NCI-H510A treated with DMSO at 0.1 percent for 48 hours (cell line): ENCODE results near the gene CBFB.

ENCODE experiments used
- DNase-seq: peaks from one replicate; lab custom pipeline; 2025; lab: John Stamatoyannopoulos, UW

The CBFB gene

GRCh38 chr16:67016681-67017420 lies 12.1 kb upstream of the CBFB start:
- DNase-seq: no peak

GRCh38 chr16:67017421-67017750 lies 11.6 kb upstream of the CBFB start:
- DNase-seq: no peak

- DNase-seq: peak; percentile 68
These were observed 11.0 kb upstream of the CBFB start for GRCh38 chr16:67017810-67018488.

GRCh38 chr16:67019171-67019570 lies 9.8 kb upstream of the CBFB start:
- DNase-seq: no peak

- DNase-seq: no peak
These were observed 7.6 kb upstream of the CBFB start for GRCh38 chr16:67021321-67021720.

GRCh38 chr16:67022531-67023214 lies 6.3 kb upstream of the CBFB start:
- no peak for DNase-seq

- DNase-seq: no peak
These were observed 5.3 kb upstream of the CBFB start for GRCh38 chr16:67023689-67024088.

GRCh38 chr16:67024384-67025209 lies 4.4 kb upstream of the CBFB start:
- no peak for DNase-seq

GRCh38 chr16:67025210-67025550 lies 3.8 kb upstream of the CBFB start:
- DNase-seq: no peak

GRCh38 chr16:67026570-67026969 lies 2.4 kb upstream of the CBFB start:
- no peak for DNase-seq

- no peak for DNase-seq
These were observed 1.9 kb upstream of the CBFB start for GRCh38 chr16:67027046-67027445.

- DNase-seq: no peak
These were observed 718 bp upstream of the CBFB start for GRCh38 chr16:67028167-67028695.

GRCh38 chr16:67029254-67030096 lies 526 bp downstream of the CBFB start:
- peak; percentile 6 for DNase-seq

- no peak for DNase-seq
These were observed 1.4 kb downstream of the CBFB start for GRCh38 chr16:67030221-67030962.

- no peak for DNase-seq
These were observed 5.5 kb downstream of the CBFB start for GRCh38 chr16:67034487-67034886.

GRCh38 chr16:67035364-67035763 lies 6.4 kb downstream of the CBFB start:
- no peak for DNase-seq

GRCh38 chr16:67036323-67036741 lies 7.4 kb downstream of the CBFB start:
- DNase-seq: no peak

GRCh38 chr16:67039260-67040020 lies 10.5 kb downstream of the CBFB start:
- DNase-seq: no peak

GRCh38 chr16:67040166-67040565 lies 11.2 kb downstream of the CBFB start:
- DNase-seq: no peak

GRCh38 chr16:67040906-67041305 lies 12.0 kb downstream of the CBFB start:
- DNase-seq: no peak
